Measurements from ENCODE around the gene NELL1.

DNA sequence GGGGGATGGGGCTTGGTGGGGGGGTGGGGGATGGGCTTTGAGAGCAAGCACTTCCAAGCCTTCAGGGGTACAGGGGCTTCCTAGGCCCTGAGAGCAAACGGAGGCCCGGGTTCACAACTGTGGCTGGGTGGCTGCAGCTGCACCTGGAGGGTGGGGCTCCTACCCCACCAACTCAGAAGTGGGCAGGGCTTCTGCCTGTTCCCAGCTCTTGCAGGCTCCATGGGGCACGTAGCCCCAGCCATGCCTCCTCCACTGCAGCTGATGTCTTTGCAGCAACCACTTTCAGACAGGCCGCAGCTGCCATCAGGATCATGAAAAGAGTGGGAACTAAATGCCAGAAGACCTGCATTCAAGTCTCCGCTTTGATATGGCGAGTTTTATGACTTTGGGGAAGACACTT lies 464.3 kb downstream of the NELL1 start:
- TF ChIP-seq EP300 (IDR thresholded peaks at IDR 0.05) (no peak), CTCF (IDR thresholded peaks at IDR 0.05) (no peak), POLR2AphosphoS5 (IDR thresholded peaks at IDR 0.05) (no peak), POLR2A (IDR thresholded peaks at IDR 0.05) (no peak)
